H9 (cell line): ENCODE measurements around the gene RDM1. TPM values are rescaled to one million over a fixed set of nuclear protein-coding genes. Genes with fewer than 3 reads are reported as not detected.

Source experiments
- DNase-seq: peaks from one replicate; pipeline ENCODE4 v3.0.0-alpha.2; 2017
- H2AFZ ChIP-seq: one replicate; pipeline ENCODE4 v1.6.1; 2013; ENCODE audit warnings: mild to moderate bottlenecking, low read length, control low read depth, moderate library complexity
- H2AK5ac ChIP-seq: 2 replicates; pipeline ENCODE4 v1.6.1; 2013; ENCODE audit warnings: low read length, control low read depth, mixed read lengths; ENCODE audit not compliant: insufficient read length
- H2BK120ac ChIP-seq: one replicate; pipeline ENCODE4 v1.6.1; 2013; ENCODE audit warnings: low read depth, mild to moderate bottlenecking, low read length, control low read depth, inconsistent platforms; ENCODE audit not compliant: poor library complexity, severe bottlenecking
- H2BK12ac ChIP-seq: 2 replicates; pipeline ENCODE4 v1.6.1; 2013; ENCODE audit warnings: low read length, control low read depth, mixed read lengths, low read depth; ENCODE audit not compliant: insufficient read length
- H2BK15ac ChIP-seq: 2 replicates; pipeline ENCODE4 v1.6.1; 2013; ENCODE audit warnings: low read depth, low read length, control low read depth
- H2BK20ac ChIP-seq: one replicate; pipeline ENCODE4 v1.6.1; 2013; ENCODE audit warnings: low read depth, mild to moderate bottlenecking, low read length, control low read depth, inconsistent platforms; ENCODE audit not compliant: poor library complexity, severe bottlenecking
- H2BK5ac ChIP-seq: 2 replicates; pipeline ENCODE4 v1.6.1; 2013; ENCODE audit warnings: low read length, control low read depth, mixed read lengths; ENCODE audit not compliant: insufficient read length
- H3K14ac ChIP-seq: 2 replicates; pipeline ENCODE4 v1.6.1; 2013; ENCODE audit warnings: low read length, control low read depth; ENCODE audit not compliant: insufficient read depth
- H3K18ac ChIP-seq: 2 replicates; pipeline ENCODE4 v1.6.1; 2013; ENCODE audit warnings: low read depth, mild to moderate bottlenecking, mixed read lengths, low read length, control low read depth; ENCODE audit not compliant: insufficient read length
- H3K23ac ChIP-seq: 2 replicates; pipeline ENCODE4 v1.6.1; 2013; ENCODE audit warnings: low read length, control low read depth, mixed read lengths, low read depth; ENCODE audit not compliant: insufficient read length
- H3K23me2 ChIP-seq: 2 replicates; pipeline ENCODE4 v1.6.1; 2013; ENCODE audit warnings: low read depth, mild to moderate bottlenecking, mixed read lengths, low read length, control low read depth; ENCODE audit not compliant: insufficient read length, poor library complexity, severe bottlenecking
- H3K27ac ChIP-seq: 2 replicates; pipeline ENCODE4 v1.5.1; 2013; ENCODE audit warnings: low read length, control low read depth, mixed read lengths, low read depth; ENCODE audit not compliant: insufficient read length
- H3K27me3 ChIP-seq: 2 replicates; pipeline ENCODE4 v1.6.1; 2013; ENCODE audit warnings: low read length, control low read depth, inconsistent platforms; ENCODE audit not compliant: insufficient read depth
- H3K4ac ChIP-seq: 2 replicates; pipeline ENCODE4 v1.6.1; 2013; ENCODE audit warnings: low read depth, mild to moderate bottlenecking, control low read depth, inconsistent platforms, low read length, moderate library complexity
- H3K4me1 ChIP-seq: 2 replicates; pipeline ENCODE4 v1.6.1; 2013; ENCODE audit warnings: low read length, control low read depth, inconsistent platforms; ENCODE audit not compliant: insufficient read depth
- H3K4me2 ChIP-seq: 2 replicates; pipeline ENCODE4 v1.6.1; 2013; ENCODE audit warnings: low read length, control low read depth, mixed read lengths; ENCODE audit not compliant: insufficient read length, insufficient read depth
- H3K56ac ChIP-seq: 2 replicates; pipeline ENCODE4 v1.6.1; 2013; ENCODE audit warnings: low read depth, mild to moderate bottlenecking, mixed read lengths, low read length, control low read depth; ENCODE audit not compliant: insufficient read length
- H3K79me1 ChIP-seq: 2 replicates; pipeline ENCODE4 v1.6.1; 2013; ENCODE audit warnings: low read depth, mild to moderate bottlenecking, moderate library complexity, low read length, control low read depth, inconsistent platforms; ENCODE audit not compliant: insufficient read depth, poor library complexity, severe bottlenecking
- H3K79me2 ChIP-seq: 2 replicates; pipeline ENCODE4 v1.6.1; 2013; ENCODE audit warnings: low read length, control low read depth, inconsistent platforms; ENCODE audit not compliant: insufficient read depth
- H3K9ac ChIP-seq: 2 replicates; pipeline ENCODE4 v1.6.1; 2013; ENCODE audit warnings: low read length, control low read depth, mixed read lengths; ENCODE audit not compliant: insufficient read length; ENCODE audit errors: extremely low read depth
- H3K9me3 ChIP-seq: one replicate; pipeline ENCODE4 v1.6.1; 2013; ENCODE audit warnings: low read depth, low read length, inconsistent platforms; ENCODE audit not compliant: control insufficient read depth
- H3T11ph ChIP-seq: one replicate; pipeline ENCODE4 v1.6.1; 2013; ENCODE audit warnings: mild to moderate bottlenecking, low read length, control low read depth, inconsistent platforms
- H4K20me1 ChIP-seq: one replicate; pipeline ENCODE4 v1.6.1; 2013; ENCODE audit not compliant: control insufficient read depth, insufficient read length, insufficient read depth
- H4K5ac ChIP-seq: 2 replicates; pipeline ENCODE4 v1.6.1; 2013; ENCODE audit warnings: low read depth, mild to moderate bottlenecking, mixed read lengths, low read length, control low read depth; ENCODE audit not compliant: insufficient read length
- H4K8ac ChIP-seq: replicated peaks from 2 replicates; pipeline ENCODE4 v1.6.1; 2013; ENCODE audit warnings: low read length, control low read depth, mixed read lengths, low read depth; ENCODE audit not compliant: insufficient read length
- H4K91ac ChIP-seq: 2 replicates; pipeline ENCODE4 v1.6.1; 2013; ENCODE audit warnings: low read depth, mild to moderate bottlenecking, moderate library complexity, mixed read lengths, low read length, control low read depth; ENCODE audit not compliant: insufficient read length
- H3K27ac Mint-ChIP-seq, 3 experiments: 2 replicates in 2 of 3; 3 replicates in 1 of 3; pipeline ENCODE4 v1.8.0; 2020 to 2021; ENCODE audit warnings: mixed read lengths in 3 of 3, mild to moderate bottlenecking in 1 of 3, moderate library complexity in 1 of 3
- H3K27me3 Mint-ChIP-seq: 2 replicates; pipeline ENCODE4 v1.8.0; 2021; ENCODE audit warnings: low read depth, mild to moderate bottlenecking, moderate library complexity, mixed read lengths
- H3K36me3 Mint-ChIP-seq, 3 experiments: 2 replicates in 2 of 3; 3 replicates in 1 of 3; pipeline ENCODE4 v1.8.0; 2020 to 2021; ENCODE audit warnings: low read depth in 3 of 3, mixed read lengths in 3 of 3; ENCODE audit not compliant: insufficient read depth in 1 of 3
- H3K4me1 Mint-ChIP-seq, 2 experiments: 2 replicates each; pipeline ENCODE4 v1.8.0; 2020; ENCODE audit warnings: mixed read lengths in 2 of 2
- H3K4me3 Mint-ChIP-seq, 2 experiments: 2 replicates in 1 of 2; 3 replicates in 1 of 2; pipeline ENCODE4 v1.8.0; 2020 to 2021; ENCODE audit warnings: mild to moderate bottlenecking in 2 of 2, mixed read lengths in 2 of 2, moderate library complexity in 1 of 2
- H3K9me3 Mint-ChIP-seq, 2 experiments: 2 replicates in 1 of 2; 3 replicates in 1 of 2; pipeline ENCODE4 v1.8.0; 2020; ENCODE audit warnings: mild to moderate bottlenecking in 2 of 2, mixed read lengths in 2 of 2, moderate library complexity in 1 of 2
- WGBS: extraction: QIAGEN DNeasy Blood & Tissue Kit; methylation state at CpG from one replicate; pipeline ENCODE4 v1.1.7; 2013; ENCODE audit warnings: missing lambda C conversion rate, low lambda C conversion rate, mixed read lengths; ENCODE audit not compliant: insufficient read length; ENCODE audit errors: extremely low coverage; 5-methylcytosine and 5-hydroxymethylcytosine counted together
- total RNA-seq: library from RNA; stranded (reverse); gene quantifications from 2 replicates; pipeline ENCODE4 v1.2.1, GENCODE V29; 2021
- TF ChIP-seq, protein P1 (sequence below): fragments of 200-600 bp; sonication (generic); conservative IDR thresholded peaks from 3 replicates; pipeline ENCODE4 v1.8.0; 2021; ENCODE audit warnings: antibody characterized with exemption, mild to moderate bottlenecking

Gene RDM1
- total RNA-seq, 1 experiment from 2014 or later: 9.0 TPM

DNA sequence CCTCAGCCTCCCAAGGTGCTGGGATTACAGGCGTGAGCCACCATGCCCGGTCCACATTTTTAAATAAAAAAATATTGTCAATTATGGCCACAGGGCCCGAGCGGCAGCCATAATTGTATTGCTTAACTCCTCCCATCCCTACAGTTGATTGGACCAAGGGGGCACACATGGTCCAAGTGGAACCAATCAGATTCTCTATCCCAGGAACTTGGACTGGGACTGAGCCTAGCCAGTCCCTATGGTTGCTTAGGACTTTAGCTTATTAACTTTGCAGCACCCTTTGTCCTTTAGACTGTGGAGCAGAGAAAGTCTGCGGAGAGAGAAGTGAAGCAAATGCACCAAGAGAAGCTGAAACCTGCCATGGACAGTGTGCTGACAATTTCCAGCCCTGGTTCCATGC, 5.5 kb upstream of the RDM1 start:
- H3K23me2 ChIP-seq: no peaks in the 10 kb centered on the region
- no peak overlapping the region for H3T11ph ChIP-seq
- no peak overlapping the region for H3K27ac ChIP-seq
- no peaks in the 10 kb centered on the region for H3K9me3 ChIP-seq
- Mint-ChIP-seq H3K4me1 (peaks cover 8 to 9% of the 10 kb centered on the region in 2 experiments), H3K4me3 (no peak overlapping the region), H3K27me3 (no peaks in the 10 kb centered on the region; the same call in 1 of the 2 replicates), H3K27ac (no peak overlapping the region), H3K36me3 (no peaks in the 10 kb centered on the region), H3K9me3 (no peaks in the 10 kb centered on the region; a peak in 1 of 5 replicates)
- no peak overlapping the region for H2BK15ac ChIP-seq
- no peak overlapping the region for H3K18ac ChIP-seq
- H4K8ac ChIP-seq: no peak overlapping the region
- H2BK120ac ChIP-seq: no peak overlapping the region
- H3K4ac ChIP-seq: no peak overlapping the region
- no peak overlapping the region for H3K4me2 ChIP-seq
- no CpG with 5 or more reads among the region's 5 CpGs for WGBS
- no peak overlapping the region for H2AFZ ChIP-seq
- H2BK12ac ChIP-seq: no peak overlapping the region
- no peaks in the 10 kb centered on the region for H3K79me1 ChIP-seq
- H4K5ac ChIP-seq: no peak overlapping the region
- no peaks in the 10 kb centered on the region for H3K79me2 ChIP-seq
- DNase-seq: no peak
- no peak overlapping the region for H2BK20ac ChIP-seq
- H2BK5ac ChIP-seq: no peak overlapping the region
- H3K4me1 ChIP-seq: peaks cover 3% of the 10 kb centered on the region; the same call in 1 of the 2 replicates
- no peak overlapping the region for H3K56ac ChIP-seq
- no peak overlapping the region for H3K14ac ChIP-seq
- TF ChIP-seq, protein P1, sequence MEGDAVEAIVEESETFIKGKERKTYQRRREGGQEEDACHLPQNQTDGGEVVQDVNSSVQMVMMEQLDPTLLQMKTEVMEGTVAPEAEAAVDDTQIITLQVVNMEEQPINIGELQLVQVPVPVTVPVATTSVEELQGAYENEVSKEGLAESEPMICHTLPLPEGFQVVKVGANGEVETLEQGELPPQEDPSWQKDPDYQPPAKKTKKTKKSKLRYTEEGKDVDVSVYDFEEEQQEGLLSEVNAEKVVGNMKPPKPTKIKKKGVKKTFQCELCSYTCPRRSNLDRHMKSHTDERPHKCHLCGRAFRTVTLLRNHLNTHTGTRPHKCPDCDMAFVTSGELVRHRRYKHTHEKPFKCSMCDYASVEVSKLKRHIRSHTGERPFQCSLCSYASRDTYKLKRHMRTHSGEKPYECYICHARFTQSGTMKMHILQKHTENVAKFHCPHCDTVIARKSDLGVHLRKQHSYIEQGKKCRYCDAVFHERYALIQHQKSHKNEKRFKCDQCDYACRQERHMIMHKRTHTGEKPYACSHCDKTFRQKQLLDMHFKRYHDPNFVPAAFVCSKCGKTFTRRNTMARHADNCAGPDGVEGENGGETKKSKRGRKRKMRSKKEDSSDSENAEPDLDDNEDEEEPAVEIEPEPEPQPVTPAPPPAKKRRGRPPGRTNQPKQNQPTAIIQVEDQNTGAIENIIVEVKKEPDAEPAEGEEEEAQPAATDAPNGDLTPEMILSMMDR: no peak
- H2AK5ac ChIP-seq: no peak overlapping the region
- no peaks in the 10 kb centered on the region for H3K27me3 ChIP-seq
- H3K9ac ChIP-seq: no peak overlapping the region
- no peaks in the 10 kb centered on the region for H4K20me1 ChIP-seq
- no peak overlapping the region for H3K23ac ChIP-seq
- no peak overlapping the region for H4K91ac ChIP-seq
